HCT116 (cell line): ENCODE measurements around the gene RWDD3. TPM values are rescaled to one million over a fixed set of nuclear protein-coding genes. Genes with fewer than 3 reads are reported as not detected.

ENCODE experiments used
- ATAC-seq: fragments of 200-7000 bp; cut with Tn5 transposase; 2 replicates; pipeline ENCODE4 v1.9.1; 2020; ENCODE audit warnings: mild to moderate bottlenecking, moderate library complexity
- BruUV-seq: library from RNA; stranded (reverse); fragments of 400-500 nt; replicated peaks from 2 replicates; lab custom pipeline; 2021; lab: Mats Ljungman, UMichigan
- CTCF ChIA-PET: fragments of 300-600 bp; sonication (Branson Sonifier 250); formaldehyde crosslinking; loops from one replicate; lab custom pipeline; 2021; ENCODE audit warnings: antibody characterized with exemption; lab: Charles Lee
- POLR2A ChIA-PET: fragments of 300-600, 350-600 bp; sonication (Branson Sonifier 250); formaldehyde crosslinking; loops from one replicate; lab custom pipeline; 2021; ENCODE audit warnings: antibody characterized with exemption; lab: Charles Lee
- RAD21 ChIA-PET, 2 experiments: fragments of 300-600 bp; sonication (Branson Sonifier 250); formaldehyde crosslinking; loops; one replicate each; lab custom pipeline; 2023; ENCODE audit warnings: low total read pairs in 2 of 2; ENCODE audit not compliant: uncharacterized antibody in 2 of 2, unreplicated experiment in 2 of 2, low non-redundant PET in 1 of 2; lab: Charles Lee
- DNase-seq: peaks from one replicate; pipeline ENCODE4 v3.0.0-alpha.2; 2010; ENCODE audit warnings: low read depth, low spot score
- H2AFZ ChIP-seq: fragments of 200-600 bp; shearing (Covaris generic), sonication (generic); 2 replicates; pipeline ENCODE4 v1.6.1; 2017; ENCODE audit warnings: low read depth, mixed run types, mixed read lengths, antibody characterized with exemption, low read length; ENCODE audit not compliant: poor library complexity, severe bottlenecking
- H3K27ac ChIP-seq: 2 replicates; pipeline ENCODE4 v1.5.1; 2012; ENCODE audit warnings: low read depth, low read length
- H3K27me3 ChIP-seq: fragments of 200-600 bp; sonication (generic); 2 replicates; pipeline ENCODE4 v1.6.1; 2016; ENCODE audit warnings: mixed run types, low read length, mixed read lengths; ENCODE audit not compliant: insufficient read depth
- H3K36me3 ChIP-seq, 2 experiments: fragments of 200-500 bp in 1 of 2; fragments of 200-600 bp in 1 of 2; sonication (Bioruptor generic) in 1 of 2; sonication (generic) in 1 of 2; 2 replicates each; pipeline versions ENCODE4 v1.5.1 to v1.6.1; 2014 to 2016; ENCODE audit warnings: low read length in 2 of 2, inconsistent platforms in 1 of 2, mixed read lengths in 1 of 2, mixed run types in 1 of 2; ENCODE audit not compliant: insufficient read depth in 2 of 2, control insufficient read depth in 1 of 2
- H3K4me1 ChIP-seq, 2 experiments: fragments of 200-600 bp in 1 of 2; sonication (generic) in 1 of 2; 2 replicates each; pipeline versions ENCODE4 v1.5.1 to v1.6.1; 2012 to 2017; ENCODE audit warnings: low read length in 2 of 2, inconsistent platforms in 1 of 2, mild to moderate bottlenecking in 1 of 2, mixed read lengths in 1 of 2, mixed run types in 1 of 2, moderate library complexity in 1 of 2; ENCODE audit not compliant: insufficient read depth in 2 of 2, control insufficient read depth in 1 of 2
- H3K4me2 ChIP-seq: fragments of 200-600 bp; sonication (generic); 2 replicates; pipeline ENCODE4 v1.6.1; 2017; ENCODE audit warnings: mixed run types, low read length, mixed read lengths
- H3K4me3 ChIP-seq, 2 experiments: fragments of 200-600 bp in 1 of 2; sonication (generic) in 1 of 2; replicated peaks in 1 of 2; 2 replicates each; pipeline ENCODE4 v1.5.1; 2011 to 2016; ENCODE audit warnings: low read length in 2 of 2, control low read depth in 1 of 2, low read depth in 1 of 2, mild to moderate bottlenecking in 1 of 2, mixed read lengths in 1 of 2, mixed run types in 1 of 2
- H3K79me2 ChIP-seq: fragments of 200-600 bp; sonication (generic); 2 replicates; pipeline ENCODE4 v1.6.1; 2017; ENCODE audit warnings: mild to moderate bottlenecking, mixed run types, low read length, moderate library complexity, mixed read lengths; ENCODE audit not compliant: insufficient read depth
- H3K9ac ChIP-seq: fragments of 200-600 bp; sonication (generic); 2 replicates; pipeline ENCODE4 v1.6.1; 2016; ENCODE audit warnings: low read length, mixed read lengths
- H3K9me2 ChIP-seq: fragments of 200-600 bp; sonication (generic), shearing (Covaris generic); 2 replicates; pipeline ENCODE4 v1.6.1; 2017; ENCODE audit warnings: mixed run types, mild to moderate bottlenecking, moderate library complexity; ENCODE audit not compliant: insufficient read depth
- H3K9me3 ChIP-seq, 2 experiments: fragments of 200-500 bp in 1 of 2; fragments of 200-600 bp in 1 of 2; sonication (Bioruptor generic) in 1 of 2; sonication (generic) in 1 of 2; 2 replicates each; pipeline ENCODE4 v1.6.1; 2014 to 2017; ENCODE audit warnings: low read length in 2 of 2, mixed read lengths in 2 of 2, inconsistent platforms in 1 of 2, low read depth in 1 of 2, mild to moderate bottlenecking in 1 of 2, mixed run types in 1 of 2, moderate library complexity in 1 of 2; ENCODE audit not compliant: control insufficient read depth in 1 of 2, insufficient read depth in 1 of 2
- H4K20me1 ChIP-seq: fragments of 200-600 bp; sonication (generic), shearing (Covaris generic); 2 replicates; pipeline ENCODE4 v1.6.1; 2017; ENCODE audit warnings: mixed run types, mild to moderate bottlenecking, moderate library complexity; ENCODE audit not compliant: insufficient read depth
- CBX3 ChIP-seq: IDR thresholded peaks from 2 replicates; pipeline ENCODE4 v1.6.1; 2012; ENCODE audit warnings: low read depth
- ELF1 ChIP-seq: IDR thresholded peaks from 2 replicates; pipeline ENCODE4 v1.6.1; 2012; ENCODE audit warnings: low read depth, borderline replicate concordance
- EZH2 ChIP-seq: fragments of 200-600 bp; sonication (generic); IDR thresholded peaks from 2 replicates; pipeline ENCODE4 v1.6.1; 2017; ENCODE audit warnings: antibody characterized with exemption, mixed run types
- EZH2phosphoT487 ChIP-seq: fragments of 200-600 bp; IDR thresholded peaks from 2 replicates; pipeline ENCODE4 v1.6.1; 2018; ENCODE audit warnings: antibody characterized with exemption, borderline replicate concordance
- FOSL1 ChIP-seq: IDR thresholded peaks from 2 replicates; pipeline ENCODE4 v1.6.1; 2012; ENCODE audit warnings: low read depth
- POLR2AphosphoS5 ChIP-seq: IDR thresholded peaks from 2 replicates; pipeline ENCODE4 v1.6.1; 2011; ENCODE audit warnings: mild to moderate bottlenecking, low read depth, low read length, moderate library complexity
- RAD21 ChIP-seq: IDR thresholded peaks from 2 replicates; pipeline ENCODE4 v1.6.1; 2012; ENCODE audit warnings: low read depth, mild to moderate bottlenecking
- SIN3A ChIP-seq: IDR thresholded peaks from 2 replicates; pipeline ENCODE4 v1.6.1; 2012; ENCODE audit warnings: low read depth
- YY1 ChIP-seq: IDR thresholded peaks from 2 replicates; pipeline ENCODE4 v1.6.1; 2011; ENCODE audit warnings: low read length, low read depth, moderate library complexity, mild to moderate bottlenecking; ENCODE audit not compliant: insufficient replicate concordance; ENCODE audit errors: extremely low read depth
- ZFX ChIP-seq: fragments of 450-650 bp; IDR thresholded peaks from 2 replicates; pipeline ENCODE4 v1.6.1; 2017
- intact Hi-C: fragments of 100-400 bp; cut with micrococcal nuclease; formaldehyde crosslinking; loops from 2 replicates; pipeline ENCODE4 v1.10.0; 2022
- total RNA-seq: library from RNA; stranded (reverse); gene quantifications from one replicate; pipeline ENCODE4 v1.2.1, GENCODE V29; 2021; ENCODE audit not compliant: unreplicated experiment
- TF ChIP-seq, protein P1 (sequence below): IDR thresholded peaks from 2 replicates; pipeline ENCODE4 v1.6.1; 2012
- TF ChIP-seq, protein P2 (sequence below): IDR thresholded peaks from 2 replicates; pipeline ENCODE4 v1.6.1; 2012; ENCODE audit warnings: low read depth

Gene RWDD3
- total RNA-seq, 1 experiment from 2014 or later, result 12.4 TPM

DNA sequence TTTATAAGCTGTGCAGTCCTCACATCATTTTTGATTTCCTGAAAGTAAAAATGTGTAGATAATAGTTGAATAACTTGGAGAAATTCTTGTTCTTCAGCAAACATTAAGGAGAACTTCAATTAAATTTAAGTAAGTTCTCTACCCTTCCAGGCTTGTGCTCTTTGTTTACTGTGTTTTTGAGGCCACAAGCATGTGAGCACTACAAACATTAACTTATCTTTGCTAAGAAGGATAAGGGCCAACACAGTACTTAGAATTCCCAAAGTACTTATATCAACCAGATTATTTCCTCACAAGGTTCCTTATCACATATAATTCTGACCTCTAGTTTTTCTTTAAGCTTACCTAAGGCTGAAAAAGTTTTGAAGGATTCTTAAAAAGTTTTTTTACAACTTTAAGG is 24.7 kb upstream of the RWDD3 start (continued):
- TF ChIP-seq, protein P1, sequence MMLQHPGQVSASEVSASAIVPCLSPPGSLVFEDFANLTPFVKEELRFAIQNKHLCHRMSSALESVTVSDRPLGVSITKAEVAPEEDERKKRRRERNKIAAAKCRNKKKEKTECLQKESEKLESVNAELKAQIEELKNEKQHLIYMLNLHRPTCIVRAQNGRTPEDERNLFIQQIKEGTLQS, result no peak
- TF ChIP-seq CBX3 (no peak), YY1 (no peak), SIN3A (no peak), ELF1 (no peak), EZH2phosphoT487 (no peak), POLR2AphosphoS5 (no peak), RAD21 (no peak), ZFX (no peak)

DNA sequence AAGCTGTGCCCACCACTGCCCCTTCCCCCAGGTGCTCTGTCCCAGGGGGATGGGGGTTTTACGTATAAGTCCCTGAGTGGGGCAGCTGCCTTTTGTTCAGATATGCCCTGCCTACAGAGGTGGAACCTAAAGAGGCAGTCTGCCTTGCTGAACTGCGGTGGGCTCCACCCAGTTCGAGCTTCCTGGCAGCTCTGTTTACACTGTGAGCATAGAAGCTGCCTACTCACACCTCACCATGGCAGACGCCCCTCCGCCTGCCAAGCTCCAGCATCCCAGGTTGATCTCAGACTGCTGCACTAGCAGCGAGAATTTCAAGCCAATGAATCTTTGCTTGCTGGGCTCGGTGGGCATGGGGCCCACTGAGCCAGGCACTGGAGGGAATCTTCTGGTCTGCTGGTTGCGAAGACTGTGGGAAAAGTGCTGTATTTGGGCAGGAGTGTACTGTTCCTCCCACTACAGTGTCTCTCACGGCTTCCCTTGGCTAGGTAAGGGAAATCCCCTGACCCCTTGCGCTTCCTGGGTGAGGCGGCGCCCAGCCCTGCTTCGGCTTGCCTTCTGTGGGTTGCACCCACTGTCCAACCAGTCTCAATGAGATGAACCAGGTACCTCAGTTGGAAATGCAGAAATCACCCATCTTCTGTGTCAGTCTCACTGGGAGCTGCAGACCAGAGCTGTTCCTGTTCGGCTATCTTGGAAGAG is 17.6 kb upstream of the RWDD3 start:
- no peak overlapping the region for H3K4me3 ChIP-seq
- H3K79me2 ChIP-seq, result no peaks in the 10 kb centered on the region
- no TSS peak for BruUV-seq
- H3K9ac ChIP-seq, result no peak overlapping the region
- ATAC-seq, result no peak
- H3K9me2 ChIP-seq, result no peaks in the 10 kb centered on the region
- ChIA-PET CTCF (no interaction called here), POLR2A (no interaction called here), RAD21 (no interaction called here)
- intact Hi-C loops, result no loop called here
- no peaks in the 10 kb centered on the region for H3K27me3 ChIP-seq
- H3K9me3 ChIP-seq, result no peaks in the 10 kb centered on the region
- H3K36me3 ChIP-seq, result no peaks in the 10 kb centered on the region
- TF ChIP-seq EZH2, result no peak
- TF ChIP-seq EZH2phosphoT487, result no peak
- TF ChIP-seq FOSL1, result no peak
- no peak for TF ChIP-seq SIN3A
- TF ChIP-seq, protein P2, sequence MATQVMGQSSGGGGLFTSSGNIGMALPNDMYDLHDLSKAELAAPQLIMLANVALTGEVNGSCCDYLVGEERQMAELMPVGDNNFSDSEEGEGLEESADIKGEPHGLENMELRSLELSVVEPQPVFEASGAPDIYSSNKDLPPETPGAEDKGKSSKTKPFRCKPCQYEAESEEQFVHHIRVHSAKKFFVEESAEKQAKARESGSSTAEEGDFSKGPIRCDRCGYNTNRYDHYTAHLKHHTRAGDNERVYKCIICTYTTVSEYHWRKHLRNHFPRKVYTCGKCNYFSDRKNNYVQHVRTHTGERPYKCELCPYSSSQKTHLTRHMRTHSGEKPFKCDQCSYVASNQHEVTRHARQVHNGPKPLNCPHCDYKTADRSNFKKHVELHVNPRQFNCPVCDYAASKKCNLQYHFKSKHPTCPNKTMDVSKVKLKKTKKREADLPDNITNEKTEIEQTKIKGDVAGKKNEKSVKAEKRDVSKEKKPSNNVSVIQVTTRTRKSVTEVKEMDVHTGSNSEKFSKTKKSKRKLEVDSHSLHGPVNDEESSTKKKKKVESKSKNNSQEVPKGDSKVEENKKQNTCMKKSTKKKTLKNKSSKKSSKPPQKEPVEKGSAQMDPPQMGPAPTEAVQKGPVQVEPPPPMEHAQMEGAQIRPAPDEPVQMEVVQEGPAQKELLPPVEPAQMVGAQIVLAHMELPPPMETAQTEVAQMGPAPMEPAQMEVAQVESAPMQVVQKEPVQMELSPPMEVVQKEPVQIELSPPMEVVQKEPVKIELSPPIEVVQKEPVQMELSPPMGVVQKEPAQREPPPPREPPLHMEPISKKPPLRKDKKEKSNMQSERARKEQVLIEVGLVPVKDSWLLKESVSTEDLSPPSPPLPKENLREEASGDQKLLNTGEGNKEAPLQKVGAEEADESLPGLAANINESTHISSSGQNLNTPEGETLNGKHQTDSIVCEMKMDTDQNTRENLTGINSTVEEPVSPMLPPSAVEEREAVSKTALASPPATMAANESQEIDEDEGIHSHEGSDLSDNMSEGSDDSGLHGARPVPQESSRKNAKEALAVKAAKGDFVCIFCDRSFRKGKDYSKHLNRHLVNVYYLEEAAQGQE, result no peak
- no peak for DNase-seq
- H2AFZ ChIP-seq, result no peak overlapping the region
- H3K4me1 ChIP-seq, result no peaks in the 10 kb centered on the region
- H4K20me1 ChIP-seq, result no peaks in the 10 kb centered on the region
- no peak overlapping the region for H3K4me2 ChIP-seq
- no peak overlapping the region for H3K27ac ChIP-seq
